SK-N-MC (cell line): ENCODE results near the gene GTPBP4.

Experiments used
- EZH2 ChIP-seq: fragments of 200-600 bp; sonication (generic); IDR thresholded peaks from one replicate; pipeline ENCODE4 v1.6.1; 2017; ENCODE audit warnings: antibody characterized with exemption
- POLR2AphosphoS5 ChIP-seq: IDR thresholded peaks from 2 replicates; pipeline ENCODE4 v1.6.1; 2012; ENCODE audit warnings: mild to moderate bottlenecking, low read depth, low read length, borderline replicate concordance

DNA sequence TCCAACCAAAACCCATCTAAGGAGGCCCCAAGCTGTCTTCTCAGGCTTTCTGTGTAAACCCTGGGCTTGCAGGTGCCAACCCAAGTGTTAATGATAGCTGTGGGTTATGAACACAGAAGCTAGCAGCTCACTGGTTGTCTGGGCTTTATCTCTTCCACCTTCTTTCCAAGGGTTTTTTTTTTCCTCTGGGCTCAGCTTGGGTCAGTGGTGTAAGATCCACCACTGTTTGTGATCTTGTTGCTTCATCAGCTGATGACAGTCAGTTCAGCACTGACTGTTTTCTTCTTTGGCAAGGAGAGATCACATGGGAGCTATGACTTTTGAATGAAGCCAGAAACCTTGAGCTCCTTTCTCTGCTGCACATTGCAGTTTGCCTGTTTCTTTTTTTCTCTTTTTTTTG, 4.6 kb downstream of the GTPBP4 start:
- TF ChIP-seq POLR2AphosphoS5 (no peak), EZH2 (no peak)
